GM12872 (cell line): ENCODE data around the gene PCSK7.

Experiments used
- CTCF ChIP-seq: IDR thresholded peaks from 3 replicates; pipeline ENCODE4 v1.5.1; 2011; ENCODE audit warnings: low read depth, mild to moderate bottlenecking, low read length, moderate library complexity; ENCODE audit not compliant: insufficient read depth

The PCSK7 gene

GRCh38 chr11:117221775-117222517 lies 9.9 kb downstream of the PCSK7 start:
- no peak for TF ChIP-seq CTCF

- TF ChIP-seq CTCF, result no peak
Observed at GRCh38 chr11:117220999-117221774, 10.7 kb downstream of the PCSK7 start.

- TF ChIP-seq CTCF, result no peak
Observed at GRCh38 chr11:117220568-117220967, 11.3 kb downstream of the PCSK7 start.

GRCh38 chr11:117219995-117220394 lies 11.9 kb downstream of the PCSK7 start:
- no peak for TF ChIP-seq CTCF

- no peak for TF ChIP-seq CTCF
Observed at GRCh38 chr11:117219455-117219854, 12.4 kb downstream of the PCSK7 start.

GRCh38 chr11:117219001-117219400 lies 12.9 kb downstream of the PCSK7 start:
- no peak for TF ChIP-seq CTCF

- no peak for TF ChIP-seq CTCF
Observed at GRCh38 chr11:117218133-117218915, 13.5 kb downstream of the PCSK7 start.
